Gastroesophageal sphincter (tissue), 3 donors: ENCODE measurements around the gene KRTAP10-1.

Source experiments
- CTCF ChIP-seq, 4 experiments: fragments of 200-600 bp in 2 of 4; fragments of 450-650 bp in 2 of 4; sonication (generic) in 1 of 4; IDR thresholded peaks; one replicate each; pipeline ENCODE4 v1.5.1; 2017 to 2019; ENCODE audit warnings: antibody characterized with exemption in 4 of 4, mild to moderate bottlenecking in 2 of 4, moderate library complexity in 2 of 4
- EP300 ChIP-seq: sonication (generic); formaldehyde crosslinking; IDR thresholded peaks from one replicate; pipeline ENCODE4 v1.6.1; 2017; ENCODE audit warnings: antibody characterized with exemption, mild to moderate bottlenecking
- POLR2A ChIP-seq, 2 donors: fragments of 450-650 bp; IDR thresholded peaks; one replicate each; pipeline ENCODE4 v1.6.1; 2017; ENCODE audit warnings: antibody characterized with exemption in 2 of 2, mild to moderate bottlenecking in 2 of 2, moderate library complexity in 1 of 2

DNA sequence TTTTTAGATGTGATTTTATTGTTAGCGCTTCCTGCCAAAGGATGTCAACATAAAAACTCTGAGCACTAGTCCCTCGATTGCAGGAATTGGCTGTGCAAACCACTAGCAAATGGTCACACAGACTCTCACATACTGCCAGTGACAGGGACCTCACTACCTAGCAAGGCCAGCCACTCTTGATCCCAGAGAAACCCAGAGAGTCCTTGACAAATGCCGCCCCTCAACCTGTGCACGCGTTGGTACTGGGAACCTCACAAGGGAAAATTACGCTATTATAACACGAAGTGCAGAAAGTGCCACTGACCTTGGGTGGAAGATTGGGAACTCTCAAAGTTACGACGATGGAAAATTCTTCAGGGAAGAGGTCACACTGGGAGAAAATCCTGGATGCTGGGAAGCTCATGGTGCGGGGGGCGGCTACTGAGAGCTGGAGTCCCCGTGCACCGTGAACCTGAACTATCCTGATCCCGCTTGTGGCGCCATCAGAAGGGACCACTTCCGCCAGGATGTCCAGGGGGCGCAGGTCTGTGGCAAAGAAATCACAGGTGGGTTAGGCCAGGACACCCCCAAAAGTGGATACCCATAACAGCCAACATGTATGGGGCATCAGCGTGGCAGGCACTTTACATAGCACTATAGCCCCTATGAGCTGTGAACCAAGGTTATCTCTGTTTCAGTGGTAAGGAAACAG, 27.6 kb upstream of the KRTAP10-1 start:
- no peak for TF ChIP-seq CTCF (IDR thresholded peaks at IDR 0.05)
- TF ChIP-seq POLR2A (IDR thresholded peaks at IDR 0.05) = no peak
- TF ChIP-seq EP300 = no peak
